Hematopoietic multipotent progenitor cell treated with erythropoietin and hydrocortisone succinate and interleukin-3 and kit ligand, for 4 days (in vitro differentiated cells): ENCODE measurements around the gene ZNF454.

Source experiments
- DNase-seq: peaks from one replicate; pipeline ENCODE4 v3.0.0-alpha.2; 2015

The ZNF454 gene

DNA sequence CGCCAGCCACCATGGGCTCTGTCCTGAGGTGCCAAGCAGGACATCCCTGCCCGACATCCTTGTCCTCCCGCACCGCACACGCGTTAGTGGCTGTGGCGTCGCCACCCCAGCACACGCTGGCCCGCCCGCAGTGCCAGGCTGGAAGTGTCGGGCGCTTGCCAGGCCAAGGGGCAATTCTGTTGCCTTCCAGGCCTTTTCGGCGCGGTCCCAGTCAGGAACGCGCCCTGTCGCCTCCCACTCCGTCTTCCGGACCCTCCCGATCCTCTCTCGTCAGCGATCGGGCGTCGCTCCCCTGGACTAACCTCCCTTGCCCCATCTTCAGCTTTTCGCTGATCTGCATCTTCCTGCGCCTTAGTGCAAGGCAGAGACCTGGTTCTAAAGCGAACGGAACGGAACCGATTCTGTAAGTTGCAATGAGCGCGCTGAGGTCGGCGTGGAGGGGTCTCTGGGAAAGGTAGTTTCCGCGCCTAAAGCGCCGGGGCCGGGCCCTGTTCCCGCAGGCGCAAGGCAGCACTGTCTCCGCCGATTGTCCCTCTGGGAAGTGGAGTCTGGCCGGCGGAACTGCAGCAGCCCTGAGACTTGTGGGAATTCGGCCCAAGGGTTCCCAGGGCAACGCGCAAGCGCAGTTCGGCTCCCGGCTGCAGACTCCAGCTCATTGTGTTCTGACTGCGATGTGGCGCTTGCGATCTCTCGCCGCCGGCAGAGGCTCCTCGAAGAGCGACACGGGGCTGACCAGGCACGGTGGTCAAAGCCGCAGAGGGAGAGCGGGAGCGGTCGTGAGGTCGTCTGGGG lies at the start of gene ZNF454:
TSS of gene ZNF454 (plus strand) at position 630 of the 792 bp plus-strand sequence. CDS start 1,594 bp downstream, outside the sequence.
- peak; percentile 18 for DNase-seq

DNA sequence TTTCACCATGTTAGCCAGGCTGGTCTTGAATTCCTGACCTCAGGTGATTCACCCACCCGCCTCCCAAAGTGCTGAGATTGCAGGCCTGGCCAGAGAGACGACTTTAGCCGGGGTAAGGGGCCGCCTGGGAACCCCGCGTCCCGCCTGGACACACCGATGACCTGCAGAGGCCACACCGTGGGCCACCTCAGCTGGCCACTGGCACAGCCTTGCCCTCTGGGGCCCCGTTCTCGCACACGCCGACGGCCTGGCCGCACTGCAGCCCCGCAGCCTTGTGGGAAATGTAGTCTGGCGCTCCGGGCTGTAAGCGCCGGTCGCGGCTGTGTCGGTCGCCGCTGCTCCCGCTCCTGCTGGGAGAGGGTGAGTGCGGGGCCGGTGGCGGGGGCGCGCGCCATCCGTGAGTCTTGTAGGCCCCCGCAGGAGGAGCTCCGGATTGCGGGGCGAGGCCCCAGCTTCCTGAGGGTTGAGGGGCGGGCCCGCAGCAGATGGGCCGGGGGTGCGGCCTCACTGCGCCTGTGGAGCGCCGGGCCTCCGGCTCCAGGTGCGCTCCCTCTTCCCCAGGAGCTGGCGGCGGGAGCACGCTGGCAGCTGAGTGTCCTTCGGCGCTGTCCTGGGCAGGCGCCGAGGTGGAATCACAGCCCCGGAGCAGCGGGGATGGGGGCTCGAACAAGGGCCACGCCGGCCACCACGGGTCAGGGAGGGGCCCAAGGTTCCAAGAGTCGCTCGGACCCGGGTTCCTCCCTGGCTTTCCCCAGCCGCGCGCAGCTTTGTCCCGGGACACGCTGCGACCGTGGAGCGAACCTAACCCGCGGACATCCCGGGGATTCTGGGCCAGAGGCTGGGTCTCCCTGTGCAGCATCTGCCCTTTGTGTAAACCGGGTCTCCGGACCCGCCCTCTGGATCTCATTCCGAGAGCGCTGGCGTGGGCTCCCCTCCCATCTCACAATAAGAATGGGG lies 45.1 kb upstream of the ZNF454 start, which contains the start of gene ZFP2:
TSS of gene ZFP2 (plus strand) at position 299 of the 957 bp plus-strand sequence. CDS start 35,401 bp downstream, outside the sequence.
- peak; percentile 33 for DNase-seq

DNA sequence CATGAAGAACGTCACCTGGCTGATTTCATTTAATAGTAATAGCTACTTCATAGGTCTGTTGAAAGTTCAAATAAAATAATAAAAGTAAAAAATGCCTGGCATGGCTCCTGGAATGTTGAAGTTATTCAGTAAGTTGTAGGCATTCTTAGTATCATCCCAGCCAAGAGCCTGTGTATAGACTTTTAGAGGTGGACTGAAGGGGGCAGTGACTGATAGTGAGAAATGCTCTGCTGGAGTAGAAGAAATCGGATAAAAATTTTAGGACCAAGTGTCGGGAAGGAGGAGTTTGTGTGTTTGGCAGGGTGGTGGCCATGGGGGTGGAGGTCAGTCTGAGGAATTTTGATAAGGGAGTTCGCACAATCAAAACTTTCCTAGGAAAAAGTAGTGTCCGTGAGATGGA lies 41.7 kb upstream of the ZNF454 start:
- DNase-seq, result no peak

DNA sequence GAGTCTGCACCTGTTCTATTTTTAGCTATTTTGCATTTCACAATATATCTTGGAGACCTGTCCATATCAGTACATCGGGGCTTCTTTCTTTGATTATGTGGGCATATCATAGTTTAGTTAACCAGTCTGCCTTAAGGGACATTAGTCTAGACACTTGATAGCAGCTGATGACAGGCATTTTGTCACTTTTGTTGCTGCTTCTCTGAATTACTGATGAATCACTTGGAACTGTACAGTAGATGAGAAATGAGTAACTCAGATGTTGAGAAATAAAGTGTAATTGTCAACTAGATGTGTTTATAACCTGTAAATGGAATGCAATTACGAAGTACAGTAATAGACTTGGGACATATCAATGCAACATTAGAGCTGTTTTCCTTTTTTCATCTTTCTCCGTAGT lies 38.1 kb upstream of the ZNF454 start:
- no peak for DNase-seq

DNA sequence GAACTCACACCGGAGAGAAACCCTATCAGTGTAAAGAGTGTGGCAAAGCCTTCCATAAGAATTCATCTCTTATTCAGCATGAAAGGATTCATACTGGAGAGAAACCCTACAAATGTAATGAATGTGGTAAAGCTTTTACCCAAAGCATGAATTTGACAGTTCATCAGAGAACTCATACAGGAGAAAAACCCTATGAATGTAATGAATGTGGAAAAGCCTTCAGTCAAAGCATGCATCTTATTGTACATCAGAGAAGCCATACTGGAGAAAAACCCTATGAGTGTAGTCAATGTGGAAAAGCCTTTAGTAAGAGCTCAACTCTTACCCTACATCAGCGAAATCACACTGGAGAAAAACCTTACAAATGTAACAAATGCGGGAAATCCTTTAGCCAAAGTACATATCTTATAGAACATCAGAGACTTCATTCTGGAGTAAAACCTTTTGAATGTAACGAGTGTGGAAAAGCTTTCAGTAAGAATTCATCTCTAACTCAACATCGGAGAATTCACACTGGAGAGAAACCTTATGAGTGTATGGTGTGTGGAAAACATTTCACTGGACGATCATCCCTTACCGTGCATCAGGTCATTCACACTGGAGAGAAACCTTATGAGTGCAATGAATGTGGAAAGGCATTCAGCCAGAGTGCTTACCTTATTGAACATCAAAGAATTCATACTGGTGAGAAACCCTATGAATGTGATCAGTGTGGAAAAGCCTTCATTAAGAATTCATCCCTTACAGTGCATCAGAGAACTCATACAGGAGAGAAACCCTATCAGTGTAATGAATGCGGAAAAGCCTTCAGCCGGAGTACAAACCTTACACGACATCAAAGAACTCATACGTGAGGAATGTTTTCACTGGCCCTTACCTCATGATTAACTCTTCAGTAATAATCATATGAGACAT lies 8.9 kb upstream of the ZNF454 start:
- DNase-seq, result peak; percentile 11

DNA sequence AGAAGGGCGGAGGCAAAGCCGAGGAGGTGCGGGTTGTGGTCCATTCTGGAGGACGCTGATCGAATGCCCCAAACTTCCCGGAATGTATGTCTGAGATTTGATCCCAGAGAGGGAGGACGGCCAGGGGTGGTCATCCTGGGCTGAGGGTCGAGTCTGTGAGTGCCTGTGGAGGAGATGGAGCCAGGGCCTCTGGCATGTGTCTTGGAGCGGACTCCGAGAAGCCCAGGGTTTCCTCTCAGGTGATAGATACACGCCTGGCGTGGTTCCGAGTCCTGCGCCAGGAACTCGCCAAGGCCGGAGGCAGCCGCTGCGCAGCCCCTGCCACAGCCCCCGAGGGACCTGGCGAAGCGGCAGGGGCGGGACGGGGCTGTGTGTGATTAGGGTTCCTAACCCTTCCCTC lies 363 bp downstream of the ZNF454 start:
- no peak for DNase-seq

DNA sequence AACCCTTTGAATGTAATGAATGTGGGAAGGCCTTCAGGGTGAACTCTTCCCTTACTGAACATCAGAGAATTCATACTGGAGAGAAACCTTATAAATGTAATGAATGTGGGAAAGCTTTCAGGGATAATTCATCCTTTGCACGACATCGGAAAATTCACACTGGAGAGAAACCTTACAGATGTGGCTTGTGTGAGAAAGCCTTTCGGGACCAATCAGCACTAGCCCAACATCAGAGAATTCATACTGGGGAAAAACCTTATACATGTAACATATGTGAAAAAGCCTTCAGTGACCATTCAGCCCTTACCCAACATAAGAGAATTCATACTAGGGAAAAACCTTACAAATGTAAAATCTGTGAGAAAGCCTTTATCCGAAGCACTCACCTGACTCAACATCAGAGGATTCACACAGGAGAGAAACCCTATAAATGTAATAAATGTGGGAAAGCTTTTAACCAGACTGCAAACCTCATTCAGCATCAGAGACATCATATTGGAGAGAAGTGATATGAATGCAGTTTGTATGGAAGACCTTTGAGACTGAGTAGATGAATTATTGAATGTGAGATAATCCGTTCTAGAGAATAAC lies 24.6 kb downstream of the ZNF454 start:
- no peak for DNase-seq

DNA sequence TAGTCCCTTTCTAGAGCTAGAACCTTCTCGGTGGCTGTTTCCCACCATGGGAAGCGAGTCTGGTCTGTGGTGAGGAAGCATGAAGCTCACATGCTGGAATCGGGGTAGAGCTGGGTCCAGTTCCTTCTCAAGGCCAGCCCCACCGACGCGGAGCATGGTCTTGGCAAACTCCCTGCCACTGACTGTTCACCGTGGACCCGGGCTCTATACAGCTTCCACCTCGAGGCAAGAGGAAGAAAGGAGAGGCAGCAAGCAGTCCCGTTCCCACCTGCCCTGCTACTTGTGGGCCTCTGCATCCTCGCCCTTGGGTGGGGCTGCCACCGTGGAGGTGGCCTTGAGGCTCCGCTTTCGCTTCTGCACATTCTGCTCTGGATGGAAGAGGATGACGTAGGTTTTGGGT lies 40.4 kb downstream of the ZNF454 start:
- DNase-seq, result no peak

DNA sequence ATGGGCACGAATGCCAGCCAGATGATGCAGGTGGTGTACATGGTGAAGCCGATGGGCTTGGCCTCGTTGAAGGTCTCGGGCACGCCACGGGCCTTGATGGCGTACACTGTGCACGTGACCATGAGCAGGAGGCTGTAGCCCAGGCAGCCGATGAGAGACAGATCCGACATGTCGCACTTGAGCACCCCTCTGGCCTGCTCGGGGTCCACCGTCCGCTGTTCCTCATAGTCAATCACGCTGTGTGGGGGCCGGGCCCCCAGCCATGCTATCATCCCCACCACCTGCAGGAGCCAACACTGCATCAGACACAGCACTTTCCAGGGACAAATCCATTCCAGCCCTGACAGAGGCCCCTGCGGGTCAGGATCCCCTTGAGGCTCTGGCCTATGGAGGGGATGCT lies 41.9 kb downstream of the ZNF454 start:
- DNase-seq, result no peak

DNA sequence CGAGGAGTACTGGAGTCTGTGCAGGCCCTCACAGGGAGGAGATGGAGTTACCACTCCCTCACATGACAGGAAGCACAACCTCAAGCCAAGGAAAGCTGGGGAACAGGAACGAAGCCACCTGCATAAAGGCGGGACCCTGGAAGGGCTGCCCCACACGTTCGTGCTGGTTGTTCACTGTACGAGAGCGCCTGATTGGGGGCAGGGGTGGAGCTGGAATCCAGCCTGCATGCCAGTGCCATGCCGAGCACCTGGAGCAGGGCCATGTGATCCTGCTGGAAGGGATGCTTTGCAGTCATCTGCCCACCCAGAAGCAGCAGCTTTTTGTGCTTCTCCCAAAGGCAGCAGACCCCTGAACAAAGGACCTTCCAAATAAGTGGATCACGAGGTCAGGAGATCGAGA lies 42.7 kb downstream of the ZNF454 start:
- DNase-seq, result no peak

DNA sequence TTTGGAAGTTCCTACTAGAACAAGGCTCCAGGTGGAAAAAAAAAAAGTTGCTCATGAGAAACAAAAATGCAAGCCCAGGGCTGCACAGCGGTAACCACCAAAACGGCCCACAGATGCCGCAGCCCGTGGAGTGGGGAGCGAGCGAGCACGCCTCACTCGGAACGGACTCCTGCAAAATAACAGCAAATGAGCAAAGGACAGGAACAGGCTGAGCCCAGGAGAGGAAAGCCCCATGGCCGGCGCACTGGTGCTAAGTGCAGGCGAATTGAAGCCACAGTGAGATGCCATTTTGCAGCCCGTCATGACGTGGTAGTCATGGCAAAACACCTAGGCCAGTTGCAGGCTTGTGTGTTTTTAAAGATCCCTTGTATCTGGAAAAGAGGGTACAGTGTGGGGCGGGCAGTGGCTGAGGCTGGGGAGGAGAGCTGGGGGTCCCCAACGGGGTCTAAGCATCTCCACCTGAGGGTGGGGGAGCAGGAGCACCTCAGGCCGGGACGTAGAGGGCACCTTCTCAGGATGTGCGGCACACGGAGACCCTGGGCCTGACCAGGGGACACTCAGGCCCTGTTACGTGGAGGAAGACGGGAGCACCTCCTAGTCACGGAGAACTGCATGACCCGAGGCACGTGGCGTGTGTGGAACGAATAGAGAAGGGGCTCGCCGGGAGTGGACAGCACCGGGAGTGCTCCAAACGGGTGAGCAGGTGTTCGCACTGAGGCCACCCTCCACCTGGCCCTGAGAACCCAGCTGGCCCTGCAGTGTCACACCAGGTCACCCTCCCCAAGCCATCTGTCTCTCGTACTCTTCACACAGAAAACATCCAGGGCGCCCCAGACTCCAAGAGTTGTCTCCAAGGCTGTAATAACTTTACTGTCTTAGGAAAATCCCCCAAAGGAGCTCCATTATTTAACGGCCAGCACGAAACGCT lies 43.4 kb downstream of the ZNF454 start:
- no peak for DNase-seq

DNA sequence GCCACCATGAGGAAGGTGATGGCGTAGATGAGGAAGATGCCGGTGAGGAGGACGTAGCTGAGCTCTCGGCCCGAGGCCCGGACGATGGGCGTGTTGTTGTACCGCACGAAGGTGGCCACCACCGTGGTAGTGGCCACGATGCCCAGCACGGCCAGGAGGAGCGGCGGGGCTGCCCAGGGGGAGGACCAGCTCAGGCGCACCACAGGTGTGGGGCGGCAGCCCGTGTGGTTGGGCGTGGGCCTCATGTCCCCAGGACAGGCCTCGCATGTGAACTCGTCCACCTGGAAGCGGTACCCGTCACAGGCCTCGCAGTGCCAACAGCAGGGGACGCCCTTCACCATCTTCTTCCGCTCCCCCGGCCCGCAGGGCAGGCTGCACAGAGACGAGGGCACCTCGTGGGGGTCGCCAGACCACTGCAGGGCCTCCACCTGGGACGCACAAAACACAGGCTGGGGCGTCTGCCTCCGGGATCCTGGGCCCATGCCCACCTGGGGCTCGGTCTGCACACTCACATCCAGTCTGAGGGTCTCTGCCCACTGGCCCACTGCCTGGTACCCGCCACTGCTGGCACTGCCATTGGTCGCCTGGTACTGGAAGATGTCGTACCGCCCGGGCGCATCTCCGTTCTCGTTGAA lies 45.4 kb downstream of the ZNF454 start:
- DNase-seq, result no peak

DNA sequence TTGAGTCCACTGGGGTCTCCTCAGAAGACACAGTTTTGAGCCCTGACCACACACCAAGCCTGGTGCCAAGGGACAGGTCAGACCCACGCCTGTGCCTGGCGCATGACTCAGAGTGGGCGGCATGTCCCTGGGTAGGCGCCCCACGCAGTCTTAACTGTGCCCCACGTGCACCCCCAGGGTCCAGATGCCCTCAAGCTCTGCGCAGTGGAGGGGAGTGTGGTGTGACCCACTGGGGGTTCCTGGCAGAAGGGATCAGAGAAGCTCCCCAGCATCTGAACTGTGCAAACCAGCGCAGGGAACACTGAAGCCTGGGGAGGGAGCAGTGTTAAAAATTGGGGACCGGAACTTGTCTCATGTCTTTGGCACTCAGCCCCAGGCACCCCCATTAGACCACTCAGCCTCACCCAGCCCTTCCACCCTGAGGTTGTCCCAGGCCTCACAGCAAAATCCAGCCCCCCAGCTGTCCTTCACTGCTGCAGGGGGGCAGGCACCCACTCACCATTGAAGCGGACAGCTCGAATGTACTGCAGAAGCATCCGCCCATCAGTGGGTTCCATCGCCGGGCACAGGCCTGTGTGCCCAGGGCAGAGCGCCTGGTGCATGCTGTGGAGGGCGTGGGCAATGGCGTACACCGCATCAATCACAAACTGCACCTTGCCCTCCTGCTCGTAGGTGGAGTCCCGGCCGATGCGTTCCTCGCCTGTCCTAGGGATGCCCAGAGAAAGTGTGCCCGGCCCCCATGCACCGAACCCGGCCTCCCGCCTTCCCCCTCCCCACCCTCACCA lies 47.6 kb downstream of the ZNF454 start:
- DNase-seq, result no peak

DNA sequence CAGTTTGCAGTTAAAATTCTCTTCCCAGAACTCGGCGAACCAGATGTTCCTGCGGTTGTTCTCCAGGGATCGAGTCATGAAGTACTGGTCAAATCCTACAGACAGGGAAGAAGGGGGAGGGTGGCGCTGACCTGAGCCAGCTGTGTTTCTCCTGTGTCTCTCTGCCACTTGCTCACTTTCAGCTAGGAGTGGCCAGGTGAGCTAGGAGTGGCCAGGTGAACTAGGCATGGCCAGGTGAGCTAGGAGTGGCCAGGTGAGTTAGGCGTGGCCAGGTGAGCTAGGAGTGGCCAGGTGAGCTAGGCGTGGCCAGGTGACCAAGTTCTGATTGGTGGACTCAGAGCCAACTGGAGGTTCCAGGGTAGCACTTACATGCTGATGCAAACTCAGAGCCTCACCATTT lies 48.3 kb downstream of the ZNF454 start:
- DNase-seq, result no peak

DNA sequence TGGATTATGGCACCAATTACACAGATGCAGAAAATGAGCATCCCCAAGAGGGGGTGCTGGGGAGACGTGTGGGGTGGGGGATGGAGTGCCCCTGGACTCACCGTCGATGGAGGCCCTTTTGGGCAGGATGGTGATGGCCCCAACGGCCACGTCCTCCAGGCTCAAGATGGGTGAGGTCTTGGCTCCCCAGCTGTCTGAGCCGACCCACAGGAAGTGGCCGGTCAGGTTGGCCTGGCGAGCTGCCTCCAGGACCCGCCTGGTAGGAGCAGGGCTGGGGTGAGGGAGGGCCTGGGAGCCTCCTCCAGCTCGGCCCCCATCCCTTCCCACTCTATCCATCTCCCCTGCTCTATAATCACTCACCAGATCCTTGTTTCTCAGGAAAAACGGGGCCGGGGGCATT lies 49.5 kb downstream of the ZNF454 start:
- no peak for DNase-seq

DNA sequence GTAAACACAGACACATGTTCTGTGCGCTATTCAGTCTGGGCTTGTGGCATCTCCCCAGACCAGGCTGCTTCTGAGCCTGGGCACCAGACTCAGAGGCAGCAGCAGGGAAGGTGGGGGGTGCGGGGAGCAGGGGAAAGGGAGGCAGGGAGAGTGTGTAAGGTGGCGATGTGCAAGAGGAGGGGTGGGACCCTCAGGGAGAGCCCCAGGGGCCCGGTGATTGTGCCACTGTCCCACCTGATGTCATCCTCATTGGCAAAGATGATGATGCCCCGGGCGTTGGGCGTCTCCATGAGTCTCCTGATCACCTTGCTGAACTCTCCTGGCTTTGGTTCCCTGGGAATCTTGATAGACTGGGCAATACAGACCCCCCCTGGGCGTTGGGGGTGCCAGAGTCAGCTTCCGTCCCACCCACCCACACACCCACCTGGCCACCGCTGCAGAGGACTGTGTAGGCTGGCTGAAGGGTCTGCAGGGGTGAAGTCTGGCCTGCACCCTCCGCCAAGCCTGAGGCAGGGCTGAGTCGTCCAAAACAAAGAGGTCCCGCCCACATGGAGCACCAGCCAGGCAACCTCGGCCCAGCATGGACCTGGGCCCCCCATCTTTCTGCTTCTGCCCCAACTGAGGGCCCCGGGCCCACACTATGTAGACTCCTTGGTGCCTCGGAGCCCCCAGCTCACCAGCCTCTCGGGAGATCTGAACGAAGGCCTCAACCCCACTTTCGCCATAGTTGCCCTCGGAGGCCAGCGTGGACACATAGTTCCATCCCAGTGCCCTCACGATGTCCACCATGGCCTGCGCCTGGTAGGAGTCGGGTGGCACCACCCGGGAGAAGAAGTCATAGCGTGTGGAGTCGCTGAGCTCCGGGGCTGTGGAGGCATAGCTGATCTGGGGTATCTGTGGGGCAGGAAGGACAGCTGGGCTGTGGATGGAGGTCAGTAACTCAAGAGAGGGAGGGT lies 50.5 kb downstream of the ZNF454 start:
- DNase-seq, result no peak

DNA sequence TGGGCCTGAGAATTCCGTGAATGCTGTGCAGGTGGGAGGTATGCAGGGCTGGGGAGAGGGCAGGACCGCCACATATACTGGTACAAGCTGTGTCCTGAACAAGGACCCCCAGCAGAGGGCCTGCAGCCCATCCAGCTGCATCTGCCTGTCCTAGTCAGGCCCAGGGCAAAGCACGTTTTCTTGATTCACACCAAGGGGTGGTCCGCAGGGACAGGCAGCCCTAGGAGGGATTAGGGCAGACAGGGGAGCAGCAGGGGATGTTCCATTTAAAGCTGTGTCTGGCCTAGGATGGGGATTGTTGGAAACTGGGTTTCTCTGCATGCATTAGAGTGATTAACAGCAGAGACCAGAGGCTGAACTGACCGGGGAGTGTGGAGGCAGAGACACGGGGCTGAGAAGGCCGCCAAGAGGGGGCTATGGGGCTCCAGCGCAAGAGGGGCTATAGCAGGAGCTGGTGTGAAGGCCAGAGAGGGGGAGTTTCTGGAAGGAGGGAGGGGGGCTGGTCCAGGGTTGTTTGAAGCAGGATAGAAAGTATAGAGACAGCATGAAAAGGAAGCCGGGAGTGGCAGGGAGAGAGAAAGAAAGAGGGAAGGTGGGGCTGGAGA lies 51.4 kb downstream of the ZNF454 start:
- DNase-seq, result no peak

DNA sequence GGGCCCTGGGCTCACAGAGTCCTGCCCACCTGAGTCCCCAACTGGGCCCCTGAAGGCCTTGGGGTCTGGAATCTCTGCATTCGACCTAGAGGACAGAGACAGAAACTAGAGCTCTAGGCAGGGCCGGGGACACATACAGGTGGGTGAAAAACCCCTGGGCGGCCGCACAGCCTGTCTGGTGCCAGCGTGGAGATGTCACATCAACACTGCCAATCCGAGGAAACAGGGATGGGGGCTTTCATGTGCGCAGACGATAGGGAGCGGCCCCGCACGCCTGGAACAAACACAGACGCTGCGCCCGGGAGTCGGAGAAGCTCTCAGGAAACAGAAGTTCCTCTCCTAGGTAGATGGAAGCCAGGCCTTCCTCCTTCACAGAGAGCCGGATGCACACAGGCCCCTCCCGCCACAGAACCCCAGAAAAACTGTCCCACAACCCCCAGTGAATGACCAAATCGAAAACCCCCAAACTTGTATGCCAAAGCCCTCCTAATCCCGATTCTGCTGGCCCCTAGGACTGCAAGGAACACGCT lies 52.3 kb downstream of the ZNF454 start:
- DNase-seq, result no peak
